Measurements from ENCODE around the gene CLEC12A.
"Not testable (repeated sequence)": the region's sequence is repeated elsewhere in the genome, so short reads cannot be mapped to it uniquely, and the experiment has no call there.

CLEC12A gene

DNA sequence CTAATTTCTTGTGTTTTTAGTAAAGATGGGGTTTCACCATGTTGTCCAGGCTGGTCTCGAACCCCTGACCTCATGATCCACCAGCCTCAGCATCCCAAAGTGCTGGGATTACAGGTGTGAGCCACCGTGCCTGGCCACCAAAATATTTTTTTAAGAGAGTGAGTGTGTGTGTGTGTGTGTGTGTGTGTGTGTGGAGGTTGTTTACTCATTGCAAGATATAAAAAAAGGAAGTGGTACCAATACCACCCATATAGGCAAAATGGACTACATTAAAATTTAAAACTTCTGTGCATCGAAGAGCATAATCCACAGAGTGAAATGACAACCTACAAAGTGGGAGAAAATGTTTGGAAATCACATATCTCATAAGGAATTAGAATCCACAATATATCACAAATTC lies 23.5 kb upstream of the CLEC12A start:
- H3K4me3 Mint-ChIP-seq = no peak overlapping the region
- H3K27ac Mint-ChIP-seq = no peak overlapping the region
- peaks cover 2% of the 10 kb centered on the region for H3K36me3 Mint-ChIP-seq
- peaks cover 8% of the 10 kb centered on the region for H3K27me3 Mint-ChIP-seq
- H3K9me3 Mint-ChIP-seq = no peaks in the 10 kb centered on the region
- H3K4me1 Mint-ChIP-seq = peaks cover 67% of the 10 kb centered on the region
- DNase-seq = no peak
- CTCF ChIA-PET = interaction anchor here (1.6 kb wide), 1 partner anchor 197 kb away, joined by 4 read pairs; no protein-coding TSS in a partner anchor

DNA sequence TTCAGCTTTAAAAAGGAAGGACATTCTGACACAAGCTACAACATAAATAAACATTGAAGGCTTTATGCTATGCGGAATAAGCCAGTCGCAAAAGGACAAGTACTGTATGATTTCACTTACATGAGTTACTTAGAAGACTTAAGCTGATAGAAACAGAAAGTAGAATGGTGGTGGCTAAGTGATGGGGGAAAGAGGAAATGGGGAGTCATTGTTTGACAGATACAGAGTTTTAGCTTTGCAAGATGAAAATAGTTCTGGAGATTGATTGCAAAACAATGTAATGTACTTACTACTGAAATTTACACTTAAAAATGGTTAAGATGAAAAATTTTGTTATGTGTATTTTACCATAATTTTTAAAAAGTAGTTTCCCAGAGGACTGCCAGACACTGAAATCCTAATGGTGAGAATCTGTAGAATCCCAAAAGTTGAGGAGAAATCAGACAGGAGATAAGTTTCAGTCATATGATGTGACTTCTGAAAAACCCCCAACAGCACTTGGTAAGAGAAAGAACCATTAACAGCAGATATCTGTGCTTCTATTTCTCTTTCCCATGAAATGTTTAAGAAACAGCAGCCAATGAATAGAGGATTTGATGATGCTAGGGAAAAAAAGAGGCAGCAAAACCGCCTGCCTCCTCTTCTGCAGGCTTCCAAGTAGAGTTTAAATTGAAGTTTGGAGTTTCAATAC lies 22.5 kb upstream of the CLEC12A start:
- Mint-ChIP-seq H3K27me3 (no peaks in the 10 kb centered on the region), H3K36me3 (peaks cover 2% of the 10 kb centered on the region), H3K27ac (peak overlapping the region; percentile 79), H3K4me1 (peaks cover 59% of the 10 kb centered on the region), H3K4me3 (peak overlapping the region; percentile 1), H3K9me3 (no peaks in the 10 kb centered on the region)
- DNase-seq = peak; percentile 21
- CTCF ChIA-PET = interaction anchor here (1.1 to 1.4 kb wide), 2 partner anchors 9 to 61 kb away, joined by 5 read pairs; partner anchors contain the start of gene CLEC12B

DNA sequence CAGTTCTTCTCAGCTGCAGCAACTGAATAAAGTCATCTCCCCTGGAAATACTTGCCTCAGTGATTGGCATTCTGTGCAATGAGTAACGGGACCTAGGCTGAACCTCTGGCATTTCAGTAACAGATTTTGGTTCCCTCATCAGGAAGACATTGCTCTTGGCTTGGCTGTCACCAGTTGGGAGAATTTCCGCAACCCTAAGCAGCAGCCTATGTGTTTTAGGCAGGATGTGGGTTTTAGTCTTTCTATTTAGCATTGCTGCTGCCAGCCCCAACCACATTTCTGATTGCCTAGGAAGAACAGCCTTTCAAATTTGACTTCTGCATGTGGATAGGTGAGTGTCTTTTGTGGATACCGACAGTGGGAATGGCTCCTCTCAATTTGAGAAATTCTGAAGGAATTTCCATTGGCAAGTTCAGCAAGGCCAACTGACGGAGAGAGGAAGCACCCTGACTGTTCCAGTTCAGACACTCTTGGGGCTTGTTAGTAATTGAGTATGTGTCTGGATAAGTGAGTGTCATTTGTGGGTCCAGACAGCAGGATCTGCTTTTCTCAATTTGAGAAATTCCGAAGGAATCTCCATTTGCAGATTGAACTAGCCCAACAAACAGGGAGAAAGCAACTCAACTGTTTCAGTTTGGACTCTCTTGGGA lies 20.1 kb upstream of the CLEC12A start:
- Mint-ChIP-seq H3K4me1 (peaks cover 58% of the 10 kb centered on the region), H3K36me3 (peaks cover 2% of the 10 kb centered on the region), H3K9me3 (no peaks in the 10 kb centered on the region), H3K27me3 (no peaks in the 10 kb centered on the region), H3K27ac (peak overlapping the region; percentile 70), H3K4me3 (peak overlapping the region; percentile 39)
- CTCF ChIA-PET = no interaction called here
- DNase-seq = peak; percentile 65

DNA sequence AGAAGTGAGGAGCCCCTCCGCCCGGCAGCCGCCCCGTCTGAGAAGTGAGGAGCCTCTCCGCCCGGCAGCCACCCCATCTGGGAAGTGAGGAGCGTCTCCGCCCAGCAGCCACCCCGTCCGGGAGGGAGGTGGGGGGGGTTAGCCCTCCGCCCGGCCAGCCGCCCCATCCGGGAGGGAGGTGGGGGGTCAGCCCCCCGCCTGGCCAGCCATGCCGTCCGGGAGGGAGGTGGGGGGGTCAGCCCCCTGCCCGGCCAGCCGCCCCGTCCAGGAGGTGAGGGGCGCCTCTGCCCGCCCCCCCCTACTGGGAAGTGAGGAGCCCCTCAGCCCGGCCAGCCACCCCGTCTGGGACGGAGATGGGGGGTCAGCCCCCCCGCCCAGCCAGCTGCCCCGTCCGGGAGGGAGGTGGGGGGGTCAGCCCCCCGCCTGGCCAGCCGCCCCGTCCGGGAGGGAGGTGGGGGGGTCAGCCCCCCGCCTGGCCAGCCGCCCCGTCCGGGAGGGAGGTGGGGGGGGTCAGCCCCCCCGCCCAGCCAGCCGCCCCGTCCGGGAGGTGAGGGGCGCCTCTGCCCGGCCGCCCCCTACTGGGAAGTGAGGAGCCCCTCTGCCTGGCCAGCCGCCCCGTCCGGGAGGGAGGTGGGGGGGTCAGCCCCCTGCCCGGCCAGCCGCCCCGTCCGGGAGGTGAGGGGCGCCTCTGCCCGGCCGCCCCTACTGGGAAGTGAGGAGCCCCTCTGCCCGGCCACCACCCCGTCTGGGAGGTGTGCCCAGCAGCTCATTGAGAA lies 18.1 kb upstream of the CLEC12A start:
- H3K4me3 Mint-ChIP-seq, H3K36me3 Mint-ChIP-seq, H3K27ac Mint-ChIP-seq, CTCF ChIA-PET, DNase-seq, H3K27me3 Mint-ChIP-seq, H3K9me3 Mint-ChIP-seq: not testable (repeated sequence)
- peaks cover 66% of the 10 kb centered on the region for H3K4me1 Mint-ChIP-seq

DNA sequence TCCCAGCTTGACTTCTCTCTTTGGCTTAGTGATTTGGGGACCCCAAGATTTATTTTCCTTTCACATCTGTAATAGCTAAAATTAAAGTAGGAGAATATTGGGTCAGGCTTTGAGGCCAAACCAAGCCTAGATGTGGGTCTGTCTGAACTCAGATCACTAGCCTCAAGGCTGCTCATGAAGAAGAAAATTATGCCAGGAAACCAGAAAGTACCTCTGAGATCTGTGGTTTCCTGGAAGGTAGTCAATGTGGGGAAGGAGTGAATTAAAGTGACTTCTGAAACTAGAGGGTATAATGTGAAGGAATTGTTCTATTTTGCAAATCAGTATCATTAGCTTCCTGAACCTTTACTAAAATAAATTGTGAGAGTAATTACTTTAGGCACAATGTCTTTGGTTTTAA lies 13.4 kb upstream of the CLEC12A start:
- Mint-ChIP-seq H3K27me3 (no peaks in the 10 kb centered on the region), H3K27ac (peak overlapping the region; percentile 50), H3K36me3 (no peaks in the 10 kb centered on the region), H3K9me3 (no peaks in the 10 kb centered on the region), H3K4me1 (peaks cover 51% of the 10 kb centered on the region), H3K4me3 (no peak overlapping the region)
- CTCF ChIA-PET = interaction anchor here (1.1 kb wide), 1 partner anchor 17 kb away, joined by 3 read pairs; no protein-coding TSS in a partner anchor
- DNase-seq = no peak

DNA sequence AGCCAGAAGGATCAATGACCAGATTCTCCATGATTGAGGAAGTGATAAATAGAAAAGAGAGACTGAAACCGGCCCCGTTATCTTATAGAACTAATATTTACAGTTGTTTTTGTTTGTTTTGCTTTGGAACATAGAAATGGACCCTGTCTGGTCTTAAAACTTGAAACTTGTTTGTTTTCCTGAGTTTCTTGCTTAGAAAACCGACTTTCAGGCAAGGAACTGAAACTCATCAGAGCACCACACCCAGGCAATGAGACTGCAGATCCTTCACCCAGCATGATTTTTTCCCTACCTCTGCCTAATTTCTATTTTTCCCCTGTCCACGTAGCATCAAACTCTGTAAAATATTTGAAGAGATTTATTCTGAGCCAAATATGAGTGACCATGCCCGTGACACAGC lies 10.6 kb upstream of the CLEC12A start:
- H3K4me1 Mint-ChIP-seq = peaks cover 48% of the 10 kb centered on the region
- no peak for DNase-seq
- CTCF ChIA-PET = no interaction called here
- no peak overlapping the region for H3K4me3 Mint-ChIP-seq
- no peak overlapping the region for H3K27ac Mint-ChIP-seq
- no peaks in the 10 kb centered on the region for H3K9me3 Mint-ChIP-seq
- H3K27me3 Mint-ChIP-seq = no peaks in the 10 kb centered on the region
- H3K36me3 Mint-ChIP-seq = no peaks in the 10 kb centered on the region

DNA sequence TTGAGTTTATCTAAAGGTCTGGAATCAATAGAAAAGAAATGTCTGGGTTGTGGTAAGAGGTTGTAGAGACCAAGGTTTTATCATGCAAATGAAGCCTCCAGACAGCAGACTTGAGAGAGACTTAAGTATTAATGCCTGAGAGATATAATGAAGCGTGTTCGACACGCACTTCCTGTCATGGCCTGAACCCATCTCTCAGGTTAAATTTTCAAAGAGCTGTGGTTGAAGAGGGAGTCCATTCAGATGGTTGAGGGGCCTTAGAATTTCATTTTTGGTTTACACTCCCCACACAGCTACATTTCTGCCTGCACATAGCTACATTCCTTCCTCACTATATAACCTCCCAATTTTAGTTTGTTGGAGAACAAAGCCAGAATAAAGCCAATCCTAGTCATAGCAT lies 10.1 kb upstream of the CLEC12A start:
- H3K4me1 Mint-ChIP-seq = peaks cover 43% of the 10 kb centered on the region
- no peaks in the 10 kb centered on the region for H3K36me3 Mint-ChIP-seq
- H3K27me3 Mint-ChIP-seq = peaks cover under 1% of the 10 kb centered on the region
- no peak for DNase-seq
- CTCF ChIA-PET = no interaction called here
- H3K4me3 Mint-ChIP-seq = no peak overlapping the region
- H3K9me3 Mint-ChIP-seq = no peaks in the 10 kb centered on the region
- no peak overlapping the region for H3K27ac Mint-ChIP-seq

DNA sequence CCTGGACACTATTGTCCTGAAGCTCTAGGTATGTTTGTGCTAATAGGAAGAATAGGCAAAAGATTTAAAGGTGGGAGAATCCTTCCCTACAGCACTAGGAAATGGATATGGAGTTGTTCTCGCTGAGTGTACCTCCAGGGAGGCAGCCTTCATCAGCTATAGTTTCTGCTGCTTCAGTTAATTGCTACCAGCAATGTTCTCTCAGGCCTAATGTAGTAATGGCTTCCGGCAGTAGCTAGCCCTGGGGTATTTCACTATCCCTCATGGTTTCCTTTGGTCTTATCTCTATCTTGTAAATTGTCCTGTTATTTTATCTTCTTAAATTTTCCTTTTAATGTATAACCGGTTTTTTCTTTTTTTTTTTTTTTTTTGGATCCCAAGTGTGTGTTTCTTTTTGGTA lies 9.3 kb upstream of the CLEC12A start:
- CTCF ChIA-PET = no interaction called here
- peaks cover 3% of the 10 kb centered on the region for H3K27me3 Mint-ChIP-seq
- DNase-seq = no peak
- H3K4me3 Mint-ChIP-seq = no peak overlapping the region
- H3K27ac Mint-ChIP-seq = no peak overlapping the region
- H3K36me3 Mint-ChIP-seq = no peaks in the 10 kb centered on the region
- H3K4me1 Mint-ChIP-seq = peaks cover 36% of the 10 kb centered on the region
- no peaks in the 10 kb centered on the region for H3K9me3 Mint-ChIP-seq

DNA sequence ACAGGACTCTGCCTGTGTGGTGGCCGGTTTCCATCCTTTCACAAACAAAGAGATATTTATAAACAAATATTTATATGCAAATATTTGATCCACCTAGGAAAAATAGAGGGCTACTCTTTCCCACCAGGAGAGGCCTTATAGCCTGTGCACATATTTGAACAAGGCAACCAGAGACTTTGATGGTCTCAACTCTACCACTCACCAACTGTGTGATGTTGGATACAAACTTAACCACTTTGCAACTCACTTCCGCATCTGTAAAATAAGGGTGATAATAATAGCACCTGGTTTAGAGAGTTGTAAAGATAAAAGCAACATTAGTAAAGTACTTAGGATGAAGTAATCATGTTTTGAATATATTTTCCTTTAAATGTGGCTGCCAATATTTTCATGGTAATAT lies 1.5 kb upstream of the CLEC12A start:
- H3K36me3 Mint-ChIP-seq = no peaks in the 10 kb centered on the region
- no peak for DNase-seq
- no peaks in the 10 kb centered on the region for H3K9me3 Mint-ChIP-seq
- H3K27ac Mint-ChIP-seq = no peak overlapping the region
- peaks cover 19% of the 10 kb centered on the region for H3K27me3 Mint-ChIP-seq
- no peak overlapping the region for H3K4me3 Mint-ChIP-seq
- no peaks in the 10 kb centered on the region for H3K4me1 Mint-ChIP-seq
- CTCF ChIA-PET = no interaction called here

DNA sequence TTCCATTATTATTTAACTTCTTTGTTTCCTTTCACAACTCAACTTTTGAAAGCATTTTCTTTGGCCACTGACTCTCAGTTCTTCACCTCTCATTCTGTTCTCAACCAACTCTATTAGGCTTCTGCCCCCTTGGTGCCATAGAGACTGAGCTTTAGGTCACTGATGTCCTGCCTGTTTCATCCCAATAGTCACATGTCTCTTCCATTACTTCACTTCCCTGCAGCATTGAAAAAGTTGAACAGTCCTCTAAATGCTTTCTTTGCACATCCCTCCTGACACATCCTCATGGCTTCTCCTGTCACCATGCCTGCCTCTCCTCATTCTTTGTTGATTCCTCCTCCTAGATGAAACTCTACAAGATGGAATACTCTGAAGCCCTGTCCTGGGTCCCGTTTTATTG lies 2.7 kb downstream of the CLEC12A start:
- DNase-seq = no peak
- Mint-ChIP-seq H3K4me3 (no peak overlapping the region), H3K4me1 (no peaks in the 10 kb centered on the region), H3K27ac (no peak overlapping the region), H3K36me3 (peaks cover 3% of the 10 kb centered on the region), H3K9me3 (peaks cover 14% of the 10 kb centered on the region), H3K27me3 (peaks cover 35% of the 10 kb centered on the region)
- CTCF ChIA-PET = no interaction called here

DNA sequence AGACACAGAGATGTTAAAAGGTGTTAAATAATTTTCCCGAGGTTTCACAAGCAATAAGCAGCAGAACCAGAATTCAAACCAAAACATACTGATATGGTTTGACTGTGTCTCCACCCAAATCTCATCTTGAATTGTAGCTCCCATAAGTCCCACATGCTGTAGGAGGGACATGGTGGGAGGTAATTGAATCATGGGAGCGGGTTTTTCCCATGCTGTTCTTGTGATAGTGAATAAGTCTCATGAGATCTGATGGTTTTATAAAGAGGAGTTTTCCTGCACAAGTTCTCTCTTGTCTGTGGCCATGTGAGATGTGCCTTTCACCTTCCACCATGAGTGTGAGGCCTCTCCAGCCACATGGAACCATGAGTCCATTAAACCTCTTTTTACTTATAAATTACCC lies 3.5 kb downstream of the CLEC12A start:
- CTCF ChIA-PET, H3K4me3 Mint-ChIP-seq: not testable (repeated sequence)

DNA sequence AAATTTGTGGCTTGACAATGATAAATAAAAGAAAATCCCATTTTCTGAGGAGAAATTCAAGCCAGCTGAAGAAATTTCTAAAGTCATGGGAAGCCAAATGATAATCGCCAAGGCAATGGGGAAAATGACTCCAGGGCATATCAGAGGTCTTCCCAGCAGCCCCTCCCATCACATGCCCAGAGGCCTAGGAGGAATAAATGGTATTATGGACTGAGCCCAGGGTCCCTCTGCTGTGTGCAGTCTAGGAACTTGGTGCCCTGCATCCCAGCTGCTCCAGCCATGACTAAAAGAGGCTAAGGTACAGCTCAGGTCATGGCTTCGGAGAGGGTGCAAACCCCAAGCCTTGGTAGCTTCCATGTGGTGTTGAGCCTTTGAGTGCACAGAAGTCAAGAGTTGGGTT lies 4.4 kb downstream of the CLEC12A start:
- peaks cover 40% of the 10 kb centered on the region for H3K27me3 Mint-ChIP-seq
- no peak overlapping the region for H3K27ac Mint-ChIP-seq
- no peaks in the 10 kb centered on the region for H3K4me1 Mint-ChIP-seq
- CTCF ChIA-PET = interaction anchor here (0.5 kb wide), 1 partner anchor 183 kb away, joined by 4 read pairs; no protein-coding TSS in a partner anchor
- no peak for DNase-seq
- H3K36me3 Mint-ChIP-seq = peaks cover 3% of the 10 kb centered on the region
- no peak overlapping the region for H3K4me3 Mint-ChIP-seq
- peaks cover 14% of the 10 kb centered on the region for H3K9me3 Mint-ChIP-seq

More for the DNA sequence above, 3.5 kb downstream of the CLEC12A start:
- Mint-ChIP-seq H3K27me3 (peaks cover 35% of the 10 kb centered on the region), H3K9me3 (peaks cover 14% of the 10 kb centered on the region)
- H3K36me3 Mint-ChIP-seq, H3K27ac Mint-ChIP-seq, H3K4me1 Mint-ChIP-seq, DNase-seq: not testable (repeated sequence)

DNA sequence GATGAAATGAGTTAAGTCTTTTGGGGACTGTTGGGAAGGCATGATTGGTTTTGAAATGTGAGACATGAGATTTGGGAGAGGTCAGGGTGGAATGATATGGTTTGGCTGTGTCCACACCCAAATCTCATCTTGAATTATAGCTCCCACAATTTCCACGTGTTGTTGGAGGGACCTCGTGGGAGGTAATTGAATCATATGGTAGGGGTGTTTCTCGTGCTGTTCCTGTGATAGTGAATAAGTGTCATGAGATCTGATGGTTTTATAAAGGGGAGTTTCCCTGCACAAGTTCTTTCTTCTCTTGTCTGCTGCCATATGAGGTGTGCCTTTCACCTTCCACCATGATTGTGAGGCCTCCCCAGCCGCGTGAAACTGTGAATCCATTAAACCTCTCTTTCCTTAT lies 5.4 kb downstream of the CLEC12A start:
- H3K27ac Mint-ChIP-seq, CTCF ChIA-PET, H3K4me1 Mint-ChIP-seq, DNase-seq, H3K36me3 Mint-ChIP-seq, H3K4me3 Mint-ChIP-seq: not testable (repeated sequence)
- Mint-ChIP-seq H3K9me3 (peaks cover 14% of the 10 kb centered on the region), H3K27me3 (peaks cover 40% of the 10 kb centered on the region)

DNA sequence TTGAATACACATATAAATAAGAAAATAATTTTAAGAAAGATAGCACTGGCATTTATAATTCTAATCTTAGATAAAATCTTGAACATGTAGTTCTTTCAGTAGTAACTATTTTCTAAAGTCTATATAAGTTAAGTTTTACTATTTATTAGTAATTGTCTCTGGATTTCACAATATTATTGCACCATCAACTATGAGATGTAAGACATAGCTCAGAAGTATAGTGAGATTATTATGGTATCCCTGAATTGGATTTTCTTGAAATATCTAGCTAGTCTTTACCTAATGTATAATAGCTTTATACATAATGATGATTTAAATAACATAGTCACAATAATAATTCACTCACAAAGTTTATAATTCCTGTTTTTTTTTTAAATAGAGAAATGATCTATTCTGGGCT lies 6.7 kb downstream of the CLEC12A start:
- Mint-ChIP-seq H3K27ac (no peak overlapping the region), H3K9me3 (peaks cover 14% of the 10 kb centered on the region), H3K4me3 (no peak overlapping the region), H3K4me1 (no peaks in the 10 kb centered on the region), H3K36me3 (peaks cover 3% of the 10 kb centered on the region), H3K27me3 (peaks cover 36% of the 10 kb centered on the region)
- no peak for DNase-seq
- CTCF ChIA-PET = interaction anchor here (0.7 kb wide), 1 partner anchor 13 kb away, joined by 4 read pairs; no protein-coding TSS in a partner anchor

All from activated naive CD4-positive, alpha-beta T cell treated with anti-CD3 and anti-CD28 coated beads, Interleukin-2, amount 10 ng/mL, durations not matched to agents 7 days and 5 days (primary cell).